Measurements from ENCODE around the gene LHFPL2.

Gene LHFPL2

GRCh38 chr5:78614816-78615215 lies 33.8 kb downstream of the LHFPL2 start:
- no peak for DNase-seq

- no peak for DNase-seq
These were observed 34.8 kb downstream of the LHFPL2 start for GRCh38 chr5:78613756-78614155.

GRCh38 chr5:78613151-78613533 lies 35.4 kb downstream of the LHFPL2 start:
- DNase-seq = no peak

- DNase-seq = no peak
These were observed 36.1 kb downstream of the LHFPL2 start for GRCh38 chr5:78612227-78613150.

GRCh38 chr5:78611126-78611605 lies 37.4 kb downstream of the LHFPL2 start:
- DNase-seq = no peak

GRCh38 chr5:78610636-78611035 lies 37.9 kb downstream of the LHFPL2 start:
- DNase-seq = peak in 2 of 3 donors; percentile 32 to 34

- DNase-seq = no peak
These were observed 38.4 kb downstream of the LHFPL2 start for GRCh38 chr5:78610163-78610583.

GRCh38 chr5:78607864-78608263 lies 40.7 kb downstream of the LHFPL2 start:
- DNase-seq = no peak

- peak in 1 of 3 donors; percentile 37 for DNase-seq
These were observed 42.3 kb downstream of the LHFPL2 start for GRCh38 chr5:78606241-78606640.

GRCh38 chr5:78605611-78606010 lies 43.0 kb downstream of the LHFPL2 start:
- peak in 2 of 3 donors; percentile 40 to 50 for DNase-seq

- no peak for DNase-seq
These were observed 43.8 kb downstream of the LHFPL2 start for GRCh38 chr5:78604689-78605285.

- no peak for DNase-seq
These were observed 44.9 kb downstream of the LHFPL2 start for GRCh38 chr5:78603636-78604175.

- no peak for DNase-seq
These were observed 46.2 kb downstream of the LHFPL2 start for GRCh38 chr5:78602400-78602799.

- no peak for DNase-seq
These were observed 46.8 kb downstream of the LHFPL2 start for GRCh38 chr5:78601559-78602314.

GRCh38 chr5:78600687-78601414 lies 47.7 kb downstream of the LHFPL2 start:
- DNase-seq = no peak

- no peak for DNase-seq
These were observed 49.6 kb downstream of the LHFPL2 start for GRCh38 chr5:78598973-78599372.

- peak in 2 of 3 donors; percentile 38 to 50 for DNase-seq
These were observed 50.6 kb downstream of the LHFPL2 start for GRCh38 chr5:78597974-78598371.

- peak; percentile 72 to 90 (median 90) for DNase-seq
These were observed 51.3 kb downstream of the LHFPL2 start for GRCh38 chr5:78597068-78597973.

GRCh38 chr5:78595458-78595921 lies 53.1 kb downstream of the LHFPL2 start:
- DNase-seq = no peak

- peak; percentile 58 to 80 (median 76) for DNase-seq
These were observed 53.7 kb downstream of the LHFPL2 start for GRCh38 chr5:78594610-78595457.

All from suppressor macrophage treated with lipopolysaccharide for 1 hour (primary cell).